RWPE2 (cell line): ENCODE data around the gene SYNE1.
A peak's percentile ranks its signal among the peaks of the same experiment; 100 is the strongest.

ENCODE experiments used
- ATAC-seq: fragments of 200-7000 bp; cut with Tn5 transposase; 3 replicates; pipeline ENCODE4 v1.9.1; 2021; ENCODE audit warnings: low read depth
- DNase-seq: peaks from one replicate; pipeline ENCODE4 v3.0.0-alpha.2; 2020; ENCODE audit warnings: low spot score
- H3K27ac ChIP-seq: fragments of 450-650 bp; 2 replicates; pipeline ENCODE4 v1.5.1; 2017; ENCODE audit warnings: mild to moderate bottlenecking; ENCODE audit not compliant: poor library complexity, severe bottlenecking
- H3K27me3 ChIP-seq: fragments of 250-450 bp; sonication (Bioruptor Pico); 2 replicates; pipeline ENCODE4 v1.5.1; 2021; ENCODE audit warnings: mild to moderate bottlenecking, moderate library complexity; ENCODE audit not compliant: insufficient read depth, poor library complexity, severe bottlenecking
- H3K36me3 ChIP-seq: fragments of 250-450 bp; sonication (Bioruptor Pico); 2 replicates; pipeline ENCODE4 v1.5.1; 2020; ENCODE audit warnings: low read depth, mild to moderate bottlenecking, moderate library complexity
- H3K4me1 ChIP-seq: fragments of 250-450 bp; sonication (Bioruptor Pico); 2 replicates; pipeline ENCODE4 v1.5.1; 2021; ENCODE audit warnings: mild to moderate bottlenecking, moderate library complexity; ENCODE audit not compliant: insufficient read depth, poor library complexity, severe bottlenecking
- H3K4me3 ChIP-seq: fragments of 250-450 bp; sonication (Bioruptor Pico); 2 replicates; pipeline ENCODE4 v1.5.1; 2021; ENCODE audit warnings: mild to moderate bottlenecking, moderate library complexity; ENCODE audit not compliant: severe bottlenecking
- H3K9me3 ChIP-seq: fragments of 250-450 bp; sonication (Bioruptor Pico); 2 replicates; pipeline ENCODE4 v1.5.1; 2021; ENCODE audit warnings: mild to moderate bottlenecking, moderate library complexity; ENCODE audit not compliant: severe bottlenecking
- TF ChIP-seq, protein P1 (sequence below): fragments of 450-650 bp; IDR thresholded peaks from one replicate; pipeline ENCODE4 v1.5.1; 2017; ENCODE audit warnings: mild to moderate bottlenecking, moderate library complexity; ENCODE audit not compliant: poor library complexity, severe bottlenecking

SYNE1 gene

DNA sequence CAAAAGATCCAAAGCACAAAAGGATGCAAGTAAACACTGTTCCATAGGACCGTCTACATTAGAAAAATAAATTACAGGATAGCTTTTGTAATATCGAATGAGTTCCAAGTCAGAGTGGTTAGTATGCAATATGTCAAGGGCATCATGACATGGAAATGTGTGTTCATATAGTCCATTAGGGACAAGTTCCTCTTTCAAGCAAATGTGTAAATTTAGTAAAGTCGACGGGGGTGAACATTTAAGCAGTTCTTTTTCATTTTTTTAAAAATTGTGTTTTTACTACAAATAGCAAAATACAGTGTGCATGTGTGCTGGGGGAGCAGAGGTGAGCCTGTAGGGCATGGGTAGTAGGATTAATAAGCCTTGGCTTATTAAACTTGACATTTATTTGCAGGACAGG, 470.7 kb downstream of the SYNE1 start:
- ATAC-seq (no peak), DNase-seq (no peak)
- Histone ChIP-seq H3K27me3 (no peaks in the 10 kb centered on the region), H3K4me1 (no peaks in the 10 kb centered on the region), H3K9me3 (no peaks in the 10 kb centered on the region), H3K36me3 (no peaks in the 10 kb centered on the region), H3K27ac (no peak overlapping the region), H3K4me3 (no peak overlapping the region)
- TF ChIP-seq, protein P1, sequence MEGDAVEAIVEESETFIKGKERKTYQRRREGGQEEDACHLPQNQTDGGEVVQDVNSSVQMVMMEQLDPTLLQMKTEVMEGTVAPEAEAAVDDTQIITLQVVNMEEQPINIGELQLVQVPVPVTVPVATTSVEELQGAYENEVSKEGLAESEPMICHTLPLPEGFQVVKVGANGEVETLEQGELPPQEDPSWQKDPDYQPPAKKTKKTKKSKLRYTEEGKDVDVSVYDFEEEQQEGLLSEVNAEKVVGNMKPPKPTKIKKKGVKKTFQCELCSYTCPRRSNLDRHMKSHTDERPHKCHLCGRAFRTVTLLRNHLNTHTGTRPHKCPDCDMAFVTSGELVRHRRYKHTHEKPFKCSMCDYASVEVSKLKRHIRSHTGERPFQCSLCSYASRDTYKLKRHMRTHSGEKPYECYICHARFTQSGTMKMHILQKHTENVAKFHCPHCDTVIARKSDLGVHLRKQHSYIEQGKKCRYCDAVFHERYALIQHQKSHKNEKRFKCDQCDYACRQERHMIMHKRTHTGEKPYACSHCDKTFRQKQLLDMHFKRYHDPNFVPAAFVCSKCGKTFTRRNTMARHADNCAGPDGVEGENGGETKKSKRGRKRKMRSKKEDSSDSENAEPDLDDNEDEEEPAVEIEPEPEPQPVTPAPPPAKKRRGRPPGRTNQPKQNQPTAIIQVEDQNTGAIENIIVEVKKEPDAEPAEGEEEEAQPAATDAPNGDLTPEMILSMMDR, result no peak

- no peak for ATAC-seq
- Histone ChIP-seq H3K27me3 (no peaks in the 10 kb centered on the region), H3K9me3 (no peaks in the 10 kb centered on the region), H3K27ac (no peak overlapping the region), H3K4me3 (no peak overlapping the region), H3K36me3 (no peaks in the 10 kb centered on the region), H3K4me1 (no peaks in the 10 kb centered on the region)
- no peak for DNase-seq
- TF ChIP-seq, protein P1, result no peak
Measured at GRCh38 chr6:152164957-152165356, 472.2 kb downstream of the SYNE1 start.

- ATAC-seq, result peak; percentile 31; the same call in 1 of the 3 replicates
- TF ChIP-seq, protein P1, result no peak
Measured at GRCh38 chr6:152161501-152161900, 475.7 kb downstream of the SYNE1 start.

DNA sequence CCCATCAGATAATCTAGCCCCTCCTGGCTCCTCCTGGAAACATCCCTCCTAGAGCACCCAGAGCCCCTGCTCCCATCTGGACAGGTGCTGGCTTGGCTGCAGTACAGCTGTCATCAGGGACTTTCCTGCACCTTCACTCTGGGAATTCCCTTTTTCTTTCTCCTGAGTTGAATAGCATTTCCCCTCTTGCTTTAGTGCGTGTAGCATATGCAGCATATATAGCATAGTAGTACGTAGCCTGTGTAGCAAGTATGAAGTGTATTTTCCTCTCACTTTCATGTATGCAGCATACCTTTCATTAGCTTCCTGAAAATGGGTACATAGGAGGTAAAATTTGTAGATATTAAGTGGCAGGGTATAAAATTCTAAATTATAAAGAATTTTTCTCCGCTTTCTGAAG, 476.8 kb downstream of the SYNE1 start:
- ATAC-seq (no peak), DNase-seq (no peak)
- Histone ChIP-seq H3K4me1 (no peaks in the 10 kb centered on the region), H3K9me3 (no peaks in the 10 kb centered on the region), H3K4me3 (no peak overlapping the region), H3K36me3 (no peaks in the 10 kb centered on the region), H3K27me3 (no peaks in the 10 kb centered on the region), H3K27ac (no peak overlapping the region)
- TF ChIP-seq, protein P1, result no peak

More at GRCh38 chr6:152161501-152161900, 475.7 kb downstream of the SYNE1 start:
- Histone ChIP-seq H3K4me1 (no peaks in the 10 kb centered on the region), H3K4me3 (no peak overlapping the region), H3K27ac (no peak overlapping the region), H3K27me3 (no peaks in the 10 kb centered on the region), H3K36me3 (no peaks in the 10 kb centered on the region), H3K9me3 (no peaks in the 10 kb centered on the region)
- no peak for DNase-seq

GRCh38 chr6:152155792-152156191, 481.4 kb downstream of the SYNE1 start:
- Histone ChIP-seq H3K4me3 (no peak overlapping the region), H3K27me3 (no peaks in the 10 kb centered on the region)

More at GRCh38 chr6:152155792-152156191, 481.4 kb downstream of the SYNE1 start:
- H3K36me3 ChIP-seq, result no peaks in the 10 kb centered on the region
- H3K4me1 ChIP-seq, result no peaks in the 10 kb centered on the region
- no peaks in the 10 kb centered on the region for H3K9me3 ChIP-seq
- DNase-seq (no peak), ATAC-seq (no peak)
- no peak overlapping the region for H3K27ac ChIP-seq
- TF ChIP-seq, protein P1, result no peak
